Fibroblast of skin of right quadriceps (primary cell): Measurements from ENCODE around the gene HEATR9.
"Not testable (repeated sequence)": the region's sequence is repeated elsewhere in the genome, so short reads cannot be mapped to it uniquely, and the experiment has no call there.

Experiments used
- DNase-seq: peaks from one replicate; pipeline ENCODE4 v3.0.0-alpha.2; 2013

HEATR9 gene, protein sequence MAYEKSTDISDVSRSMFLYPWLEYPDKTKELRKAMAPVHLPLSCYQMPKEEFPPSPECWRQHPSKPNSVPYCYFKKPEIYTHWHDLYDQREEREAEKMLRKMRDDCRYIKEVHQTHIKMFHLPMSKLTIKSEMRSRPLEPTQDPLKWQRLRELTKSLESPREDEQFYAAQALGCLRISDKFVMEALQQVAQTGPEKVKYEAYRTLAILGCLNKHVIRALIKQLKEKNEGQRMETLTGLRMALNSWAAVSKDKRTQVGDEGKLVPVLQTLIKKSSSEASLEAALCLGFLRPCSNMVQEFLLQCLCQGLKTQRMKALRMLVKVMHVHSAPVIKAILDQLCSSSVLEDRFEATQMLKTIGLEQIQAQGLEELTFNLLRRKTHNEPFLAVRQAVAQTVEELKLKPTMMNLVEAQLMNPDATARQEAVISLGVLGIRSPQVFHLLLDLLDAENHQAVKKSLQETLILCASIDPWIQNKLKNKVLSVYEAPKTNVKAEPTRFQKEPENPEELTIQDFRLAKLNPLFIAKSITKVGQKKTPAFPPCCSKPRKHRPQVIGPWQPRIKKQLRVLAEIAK

DNA sequence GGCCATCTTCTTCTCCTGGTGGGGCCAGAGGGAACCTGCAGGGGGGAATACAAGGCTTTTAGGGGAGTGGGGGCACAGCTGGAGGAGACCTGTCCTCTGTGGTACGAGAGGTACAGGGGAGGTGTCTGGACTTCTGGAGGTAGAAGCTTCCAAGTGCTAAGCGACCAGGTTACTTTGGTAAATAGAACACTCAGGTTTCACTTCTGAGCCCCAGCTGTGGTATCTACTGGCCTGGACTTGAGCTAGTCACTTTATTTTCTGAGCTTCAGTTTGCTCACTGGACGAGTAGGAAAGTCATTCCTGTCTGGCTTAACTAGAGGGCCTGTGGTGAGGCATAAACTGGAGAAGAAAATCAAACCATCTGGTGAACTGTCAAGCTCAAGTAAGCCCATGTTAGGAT lies at the start of gene HEATR9:
TSS of gene HEATR9 (minus strand) at position 155 of the 400 bp plus-strand sequence. CDS start at position 6, 149 bp downstream.
- no peak for DNase-seq

GRCh38 chr17:35917519-35918213 lies 49.0 kb upstream of the HEATR9 start:
- DNase-seq = no peak

DNA sequence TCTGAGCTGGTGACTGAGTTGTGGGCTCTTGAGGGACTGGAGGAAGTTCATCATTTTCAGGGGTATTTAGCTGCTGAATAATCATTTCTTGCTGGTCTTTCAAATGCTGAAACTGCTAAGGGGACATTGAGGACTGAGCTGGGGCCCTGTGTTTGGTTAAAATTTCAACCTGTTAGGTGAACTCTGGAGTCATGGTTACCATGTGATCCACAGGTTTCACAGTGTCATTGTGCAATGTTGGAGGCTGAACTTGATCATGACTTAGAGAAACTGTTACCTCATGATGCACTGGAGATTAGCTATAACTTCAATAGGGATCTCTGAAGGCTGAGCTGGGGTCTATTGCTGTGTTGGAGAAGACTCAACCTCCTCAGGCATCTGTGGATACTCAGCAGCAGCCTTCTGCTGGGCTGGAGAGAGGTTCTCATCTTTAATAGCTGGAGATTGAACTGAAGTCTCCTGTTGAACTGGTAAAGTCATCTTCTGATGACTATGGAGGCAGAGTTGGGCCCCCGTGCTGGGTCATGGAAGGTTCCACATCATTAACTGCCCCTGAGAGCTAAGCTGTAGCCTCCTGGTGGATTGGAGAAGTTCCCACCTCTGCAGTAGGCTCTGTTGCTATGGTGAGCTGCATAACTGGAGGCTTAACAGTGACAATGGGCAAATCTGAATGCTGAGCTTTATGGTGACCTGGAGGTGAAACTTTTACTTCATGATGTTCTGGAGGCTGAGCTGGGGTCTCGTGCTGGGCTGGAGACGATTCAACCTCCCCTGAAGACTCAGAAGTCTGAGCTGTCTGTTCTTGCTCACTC lies 46.7 kb upstream of the HEATR9 start:
- no peak for DNase-seq

DNA sequence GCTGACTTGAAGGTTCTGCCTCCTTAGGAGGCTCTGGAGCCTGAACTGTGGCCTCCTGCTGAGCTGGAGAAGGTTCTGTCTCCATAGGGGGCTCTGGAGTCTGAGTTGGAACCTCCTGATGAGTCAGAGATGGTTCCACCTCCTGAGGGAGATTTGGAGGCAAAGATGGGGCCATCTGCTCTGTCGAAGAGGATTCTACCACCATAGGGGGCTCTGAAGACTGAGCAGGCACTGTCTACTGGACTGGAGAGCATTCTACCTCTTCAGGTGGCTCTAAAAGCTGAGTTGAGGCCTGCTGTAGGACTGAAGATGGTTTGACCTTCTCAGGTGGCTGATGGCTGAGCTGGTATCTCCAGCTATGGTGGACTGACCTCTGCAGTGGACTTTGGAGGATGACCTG lies 45.7 kb upstream of the HEATR9 start:
- DNase-seq = no peak

- DNase-seq = no peak
These were observed 44.9 kb upstream of the HEATR9 start for GRCh38 chr17:35913609-35914008.

- DNase-seq = no peak
These were observed 44.3 kb upstream of the HEATR9 start for GRCh38 chr17:35912942-35913341.

- DNase-seq = no peak
These were observed 43.7 kb upstream of the HEATR9 start for GRCh38 chr17:35912339-35912912.

- no peak for DNase-seq
These were observed 40.7 kb upstream of the HEATR9 start for GRCh38 chr17:35909408-35909807.

GRCh38 chr17:35907691-35908090 lies 39.0 kb upstream of the HEATR9 start:
- no peak for DNase-seq

GRCh38 chr17:35906926-35907637 lies 38.4 kb upstream of the HEATR9 start:
- DNase-seq = no peak

DNA sequence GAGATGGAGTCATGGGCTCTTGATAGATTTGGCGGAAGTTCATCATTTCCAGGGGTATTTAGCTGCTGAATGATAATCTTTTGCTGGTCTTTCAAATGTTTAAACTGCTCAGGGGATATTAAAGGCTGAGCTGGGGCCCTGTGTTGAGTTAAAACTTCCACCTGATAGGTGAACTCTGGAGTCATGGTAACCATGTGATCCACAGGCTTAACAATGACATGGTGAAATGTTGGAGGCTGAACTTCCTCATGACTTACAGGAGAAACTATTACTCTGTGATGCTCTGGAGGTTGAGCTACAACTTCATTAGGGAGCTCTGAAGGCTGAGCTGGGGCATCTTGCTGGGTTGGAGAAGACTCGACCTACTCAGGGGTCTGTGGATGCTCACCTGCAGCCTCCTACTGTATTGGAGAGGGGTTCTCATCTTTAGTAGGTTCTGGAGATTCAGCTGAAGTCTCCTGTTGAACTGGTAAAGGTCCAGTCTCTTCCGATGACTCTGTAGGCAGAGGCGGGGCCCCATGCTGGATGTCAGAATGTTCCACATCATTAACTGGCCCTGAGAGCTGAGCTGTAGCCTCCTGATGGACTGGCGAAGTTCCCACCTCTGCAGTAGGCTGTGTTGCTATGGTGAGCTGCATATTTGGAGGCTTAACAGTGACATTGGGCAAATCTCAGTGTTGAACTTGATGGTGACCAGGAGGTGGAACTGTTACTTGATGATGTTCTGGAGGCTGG lies 37.7 kb upstream of the HEATR9 start:
- DNase-seq = no peak

DNA sequence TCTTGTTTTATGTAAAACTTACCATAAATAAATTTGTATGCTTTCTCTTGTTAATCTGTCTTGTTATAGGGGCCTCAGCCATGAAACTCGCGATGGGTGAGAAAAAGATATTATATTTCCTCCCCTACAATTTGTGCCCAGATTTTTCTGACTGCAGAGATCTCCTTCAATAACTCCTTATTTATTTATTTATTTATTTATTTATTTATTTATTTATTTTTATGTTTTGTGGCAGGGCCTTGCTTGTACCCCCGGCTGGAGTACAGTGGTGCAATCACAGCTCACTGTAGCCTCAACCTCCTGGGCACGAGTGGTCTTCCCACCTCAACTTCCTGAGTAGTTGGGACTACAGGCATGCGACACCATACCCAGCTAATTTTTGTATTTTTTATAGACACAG lies 34.8 kb upstream of the HEATR9 start:
- no peak for DNase-seq

GRCh38 chr17:35901631-35902175 lies 33.0 kb upstream of the HEATR9 start:
- no peak for DNase-seq

DNA sequence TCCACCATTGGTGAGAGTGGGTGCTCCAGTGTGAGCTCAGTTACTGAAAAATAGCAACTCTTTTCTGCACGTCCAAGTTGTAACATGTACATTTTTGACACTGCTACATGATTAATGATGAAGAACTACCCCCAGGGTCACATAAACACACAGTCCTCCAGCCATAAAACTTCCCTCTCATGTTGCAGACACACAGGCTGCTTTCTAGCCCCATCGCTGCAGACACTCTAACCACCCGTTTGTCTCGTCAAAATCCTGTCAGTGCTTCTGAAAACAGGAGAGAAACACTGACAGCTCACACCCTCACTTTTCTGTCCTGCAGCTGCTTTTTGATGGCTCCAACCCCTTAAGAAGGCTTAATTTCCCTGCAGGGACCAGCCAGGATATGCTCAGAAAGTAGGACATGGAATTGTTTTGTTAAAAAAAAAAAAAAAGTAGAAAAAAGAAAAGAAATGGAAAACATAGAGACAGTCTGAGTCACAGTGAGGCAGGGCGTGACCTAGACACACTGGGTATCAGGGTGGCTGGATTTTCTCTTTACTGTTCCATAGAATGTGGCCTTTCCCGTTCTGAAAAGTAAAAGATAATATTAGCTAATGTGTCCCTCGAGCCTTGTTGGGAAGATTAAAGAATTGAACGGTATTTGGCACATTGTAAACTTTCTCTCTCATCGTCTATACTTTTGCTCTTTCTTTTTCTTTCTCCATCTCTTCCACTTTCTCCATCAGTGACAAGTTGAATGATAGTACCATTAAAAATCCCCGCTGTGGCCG lies 32.2 kb upstream of the HEATR9 start:
- peak; percentile 8 for DNase-seq

GRCh38 chr17:35900280-35900679 lies 31.6 kb upstream of the HEATR9 start:
- DNase-seq = no peak

- DNase-seq = no peak
These were observed 29.8 kb upstream of the HEATR9 start for GRCh38 chr17:35898283-35899070.

DNA sequence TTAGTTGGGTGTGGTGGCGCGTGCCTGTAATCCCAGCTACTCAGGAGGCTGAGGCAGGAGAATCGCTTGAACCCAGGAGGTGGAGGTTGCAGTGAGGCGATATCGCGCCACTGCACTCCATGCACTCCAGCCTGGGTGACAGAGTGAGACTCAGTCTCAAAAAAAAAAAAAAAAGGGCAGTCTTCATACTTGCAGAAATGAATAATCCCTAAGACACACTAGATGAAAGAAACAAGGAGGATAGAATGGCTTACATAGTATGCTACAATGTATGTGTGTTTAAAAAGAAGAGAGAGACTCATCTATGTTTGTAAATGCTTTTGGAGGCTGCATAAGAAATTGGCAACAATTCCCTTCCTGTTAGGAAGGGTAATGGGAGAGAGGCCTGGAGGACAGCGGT lies 29.1 kb upstream of the HEATR9 start:
- not testable (repeated sequence) for DNase-seq

- DNase-seq = no peak
These were observed 27.2 kb upstream of the HEATR9 start for GRCh38 chr17:35895636-35896587.
